WTC11 (cell line): ENCODE results near the gene MOXD1. TPM values are rescaled to one million over a fixed set of nuclear protein-coding genes. Genes with fewer than 3 reads are reported as not detected.

Experiments
- ATAC-seq: fragments of 200-7000 bp; cut with Tn5 transposase; 2 replicates; pipeline ENCODE4 v1.10.0; 2021; ENCODE audit warnings: mild to moderate bottlenecking, moderate library complexity
- CTCF ChIA-PET: fragments of 300-600 bp; sonication (Branson Sonifier 250); formaldehyde crosslinking; loops from one replicate; lab custom pipeline; 2021; ENCODE audit warnings: antibody characterized with exemption; lab: Charles Lee
- POLR2A ChIA-PET: fragments of 350-600 bp; sonication (Branson Sonifier 250); formaldehyde crosslinking; loops from one replicate; lab custom pipeline; 2021; ENCODE audit warnings: antibody characterized with exemption; lab: Charles Lee
- DNase-seq: peaks from one replicate; pipeline ENCODE4 v3.0.0; 2021; ENCODE audit warnings: low spot score
- H3K27ac Mint-ChIP-seq: 2 replicates; pipeline ENCODE4 v1.8.0; 2021; ENCODE audit warnings: mixed read lengths
- H3K27me3 Mint-ChIP-seq: 2 replicates; pipeline ENCODE4 v1.8.0; 2021; ENCODE audit warnings: low read depth, mild to moderate bottlenecking, moderate library complexity, mixed read lengths
- H3K36me3 Mint-ChIP-seq: 2 replicates; pipeline ENCODE4 v1.8.0; 2021; ENCODE audit warnings: mixed read lengths
- H3K4me1 Mint-ChIP-seq: 2 replicates; pipeline ENCODE4 v1.8.0; 2022; ENCODE audit warnings: mixed read lengths
- H3K4me3 Mint-ChIP-seq: 2 replicates; pipeline ENCODE4 v1.8.0; 2021; ENCODE audit warnings: mild to moderate bottlenecking, moderate library complexity, mixed read lengths
- H3K9me3 Mint-ChIP-seq: 2 replicates; pipeline ENCODE4 v1.8.0; 2021; ENCODE audit warnings: mixed read lengths
- ARID4B ChIP-seq: sonication (generic); formaldehyde crosslinking; IDR thresholded peaks from 2 replicates; pipeline ENCODE4 v1.8.0; 2023; ENCODE audit warnings: missing genetic modification reagents, mild to moderate bottlenecking, borderline replicate concordance
- E2F4 ChIP-seq: sonication (generic); formaldehyde crosslinking; IDR thresholded peaks from 2 replicates; pipeline ENCODE4 v1.8.1; 2022; ENCODE audit warnings: low read depth, mild to moderate bottlenecking, moderate library complexity, missing genetic modification reagents, borderline replicate concordance
- E2F5 ChIP-seq: sonication (generic); formaldehyde crosslinking; IDR thresholded peaks from 2 replicates; pipeline ENCODE4 v1.8.1; 2022; ENCODE audit warnings: mild to moderate bottlenecking, moderate library complexity, missing genetic modification reagents
- ESRRA ChIP-seq: sonication (generic); formaldehyde crosslinking; IDR thresholded peaks from 2 replicates; pipeline ENCODE4 v1.8.1; 2022; ENCODE audit warnings: mild to moderate bottlenecking, missing genetic modification reagents, borderline replicate concordance
- GABPB1 ChIP-seq: sonication (generic); formaldehyde crosslinking; IDR thresholded peaks from 2 replicates; pipeline ENCODE4 v1.8.1; 2023; ENCODE audit warnings: mild to moderate bottlenecking, missing genetic modification reagents
- GRHL2 ChIP-seq: fragments of 250-450 bp; sonication (Bioruptor Pico); IDR thresholded peaks from 2 replicates; pipeline ENCODE4 v1.8.0; 2022; ENCODE audit warnings: mild to moderate bottlenecking, moderate library complexity; ENCODE audit not compliant: insufficient replicate concordance, severe bottlenecking
- GTF2I ChIP-seq: fragments of 250-450 bp; sonication (Bioruptor Pico); conservative IDR thresholded peaks from 2 replicates; pipeline ENCODE4 v1.4.0; 2021; ENCODE audit warnings: mild to moderate bottlenecking
- MXD4 ChIP-seq: fragments of 250-450 bp; sonication (Bioruptor Pico); IDR thresholded peaks from 2 replicates; pipeline ENCODE4 v1.8.0; 2021; ENCODE audit warnings: mild to moderate bottlenecking, moderate library complexity, borderline replicate concordance
- PREB ChIP-seq: sonication (generic); formaldehyde crosslinking; IDR thresholded peaks from 2 replicates; pipeline ENCODE4 v1.8.1; 2022; ENCODE audit warnings: mild to moderate bottlenecking, missing genetic modification reagents, moderate library complexity, borderline replicate concordance
- RELA ChIP-seq: sonication (generic); formaldehyde crosslinking; IDR thresholded peaks from 2 replicates; pipeline ENCODE4 v1.8.1; 2022; ENCODE audit warnings: missing genetic modification reagents, mild to moderate bottlenecking, borderline replicate concordance
- SMAD4 ChIP-seq: sonication (generic); formaldehyde crosslinking; IDR thresholded peaks from 2 replicates; pipeline ENCODE4 v1.8.0; 2022; ENCODE audit warnings: mild to moderate bottlenecking, missing genetic modification reagents
- SOX15 ChIP-seq: fragments of 250-450 bp; sonication (Bioruptor Pico); IDR thresholded peaks from 2 replicates; pipeline ENCODE4 v1.9.0; 2021; ENCODE audit warnings: mild to moderate bottlenecking
- TCF7 ChIP-seq: sonication (generic); formaldehyde crosslinking; IDR thresholded peaks from 2 replicates; pipeline ENCODE4 v1.8.0; 2022; ENCODE audit warnings: mild to moderate bottlenecking, low read depth, missing genetic modification reagents, moderate library complexity
- TEAD1 ChIP-seq: sonication (generic); formaldehyde crosslinking; IDR thresholded peaks from 2 replicates; pipeline ENCODE4 v1.8.0; 2022; ENCODE audit warnings: mild to moderate bottlenecking, missing genetic modification reagents
- ZNF281 ChIP-seq: sonication (generic); formaldehyde crosslinking; IDR thresholded peaks from 2 replicates; pipeline ENCODE4 v1.8.0; 2023; ENCODE audit warnings: mild to moderate bottlenecking, missing genetic modification reagents
- ZNF416 ChIP-seq: fragments of 250-450 bp; sonication (Bioruptor Pico); IDR thresholded peaks from 2 replicates; pipeline ENCODE4 v1.9.0; 2021; ENCODE audit warnings: mild to moderate bottlenecking, inconsistent platforms
- ZNF423 ChIP-seq: fragments of 250-450 bp; sonication (Bioruptor Pico); IDR thresholded peaks from 2 replicates; pipeline ENCODE4 v2.1.2; 2022; ENCODE audit warnings: mild to moderate bottlenecking, moderate library complexity
- total RNA-seq: library from RNA; stranded (reverse); gene quantifications from 3 replicates; pipeline ENCODE4 v1.2.3, GENCODE V29; 2021

Gene MOXD1
- total RNA-seq, 1 experiment from 2014 or later, result 1.7 TPM

GRCh38 chr6:132395015-132395597, 6.2 kb downstream of the MOXD1 start:
- peaks cover 39% of the 10 kb centered on the region for H3K27me3 Mint-ChIP-seq
- no peak overlapping the region for H3K4me3 Mint-ChIP-seq
- H3K4me1 Mint-ChIP-seq, result peaks cover 21% of the 10 kb centered on the region
- no peak for DNase-seq
- H3K36me3 Mint-ChIP-seq, result no peaks in the 10 kb centered on the region; the same call in 1 of the 2 replicates
- no peak for TF ChIP-seq E2F4 (CRISPR knock-in tag)
- H3K27ac Mint-ChIP-seq, result no peak overlapping the region
- ChIA-PET POLR2A (no interaction called here), CTCF (no interaction called here)
- H3K9me3 Mint-ChIP-seq, result peaks cover 18% of the 10 kb centered on the region
- ATAC-seq, result no peak

- Mint-ChIP-seq H3K36me3 (no peaks in the 10 kb centered on the region; the same call in 1 of the 2 replicates), H3K27ac (no peak overlapping the region), H3K4me3 (no peak overlapping the region), H3K27me3 (peaks cover 19% of the 10 kb centered on the region), H3K9me3 (peaks cover 18% of the 10 kb centered on the region), H3K4me1 (peaks cover 20% of the 10 kb centered on the region)
- ChIA-PET CTCF (interaction anchor here (0.7 to 2.5 kb wide), 14 partner anchors 10 to 406 kb away, joined by 3 to 38 read pairs (median 4); partner anchors contain the start of gene SLC18B1), POLR2A (interaction anchor here (0.6 kb wide), 1 partner anchor 1187 kb away, joined by 3 read pairs; no protein-coding TSS in a partner anchor)
- no peak for TF ChIP-seq GABPB1
- TF ChIP-seq PREB (CRISPR knock-in tag), result no peak
- no peak for TF ChIP-seq GRHL2 (CRISPR knock-in tag)
- TF ChIP-seq GTF2I (CRISPR knock-in tag), result no peak
- no peak for TF ChIP-seq SMAD4 (CRISPR knock-in tag)
- TF ChIP-seq ARID4B, result no peak
- no peak for TF ChIP-seq TCF7 (CRISPR knock-in tag)
- TF ChIP-seq ZNF416, result no peak
- no peak for TF ChIP-seq ZNF423 (CRISPR knock-in tag)
- TF ChIP-seq ESRRA (CRISPR knock-in tag), result no peak
- TF ChIP-seq SOX15 (CRISPR knock-in tag), result no peak
- TF ChIP-seq RELA (CRISPR knock-in tag), result no peak
- DNase-seq (no peak), ATAC-seq (peak; percentile 84)
Observed at GRCh38 chr6:132392792-132393191, 8.5 kb downstream of the MOXD1 start.

GRCh38 chr6:132392270-132392646, 9.0 kb downstream of the MOXD1 start:
- CTCF ChIA-PET, result interaction anchor here (1.0 to 2.5 kb wide), 10 partner anchors 9 to 407 kb away, joined by 3 to 38 read pairs (median 6); partner anchors contain the start of gene SLC18B1

More at GRCh38 chr6:132392270-132392646, 9.0 kb downstream of the MOXD1 start:
- H3K9me3 Mint-ChIP-seq, result peaks cover 18% of the 10 kb centered on the region
- no peak for TF ChIP-seq E2F5 (CRISPR knock-in tag)
- no peak for TF ChIP-seq ZNF281 (CRISPR knock-in tag)
- TF ChIP-seq TEAD1 (CRISPR knock-in tag), result 0 out of 2 replicates have a peak, but pooled peaks have one; percentile 16
- no peak for TF ChIP-seq E2F4 (CRISPR knock-in tag)
- TF ChIP-seq MXD4 (CRISPR knock-in tag), result no peak
- TF ChIP-seq, all 79 proteins: peak for 1
- Mint-ChIP-seq H3K27ac (0 out of 2 replicates have a peak overlapping the region, but pooled peaks have one; percentile 11), H3K4me1 (peaks cover 20% of the 10 kb centered on the region), H3K4me3 (no peak overlapping the region), H3K36me3 (no peaks in the 10 kb centered on the region; the same call in 1 of the 2 replicates), H3K27me3 (peaks cover 13% of the 10 kb centered on the region)
- ATAC-seq, result peak; percentile 50
- DNase-seq, result no peak
- POLR2A ChIA-PET, result no interaction called here
